CD4-positive, CD25-positive, alpha-beta regulatory T cell (primary cell): ENCODE data around the gene MZF1. TPM values are rescaled to one million over a fixed set of nuclear protein-coding genes. Genes with fewer than 3 reads are reported as not detected.
"Not testable (repeated sequence)": the region's sequence is repeated elsewhere in the genome, so short reads cannot be mapped to it uniquely, and the experiment has no call there.

Experiments used
- ATAC-seq, 2 donors: fragments of 150-1000 bp; cut with Tn5 transposase; one replicate each; pipeline ENCODE4 v1.10.0; 2021; ENCODE audit warnings: low read depth in 2 of 2, moderate number of reproducible peaks in 2 of 2, moderate library complexity in 1 of 2
- DNase-seq, 3 donors: peaks; one replicate each; pipeline versions ENCODE4 v3.0.0 to v3.0.0-alpha.2; 2012 to 2022; ENCODE audit warnings: mixed read lengths in 1 of 3
- H3K27ac ChIP-seq: one replicate; pipeline ENCODE4 v1.7.0; 2013; ENCODE audit warnings: mild to moderate bottlenecking, low read length; ENCODE audit not compliant: insufficient read depth, poor library complexity, severe bottlenecking
- H3K27me3 ChIP-seq: one replicate; pipeline ENCODE4 v1.7.0; 2013; ENCODE audit warnings: low read length; ENCODE audit not compliant: control insufficient read depth, insufficient read depth
- H3K36me3 ChIP-seq: one replicate; pipeline ENCODE4 v1.7.0; 2013; ENCODE audit warnings: mild to moderate bottlenecking, low read length, moderate library complexity; ENCODE audit not compliant: control insufficient read depth, insufficient read depth
- H3K4me1 ChIP-seq: 2 replicates; pipeline ENCODE4 v1.7.0; 2013; ENCODE audit warnings: mild to moderate bottlenecking, low read length; ENCODE audit not compliant: insufficient read depth, control insufficient read depth, poor library complexity, severe bottlenecking
- H3K4me3 ChIP-seq: one replicate; pipeline ENCODE4 v1.7.0; 2013; ENCODE audit warnings: low read depth, mild to moderate bottlenecking, low read length, moderate library complexity
- H3K9me3 ChIP-seq, 2 experiments: 1 replicate in 1 of 2; 2 replicates in 1 of 2; pipeline ENCODE4 v1.7.0; 2013; ENCODE audit warnings: low read length in 2 of 2, mild to moderate bottlenecking in 1 of 2, moderate library complexity in 1 of 2; ENCODE audit not compliant: control insufficient read depth in 2 of 2
- H3K27ac Mint-ChIP-seq, 3 donors: one replicate each; pipeline ENCODE4 v1.8.0; 2020 to 2022; ENCODE audit warnings: mild to moderate bottlenecking in 3 of 3, mixed read lengths in 3 of 3, moderate library complexity in 2 of 3
- H3K27me3 Mint-ChIP-seq: one replicate; pipeline ENCODE4 v1.8.0; 2022; ENCODE audit warnings: mild to moderate bottlenecking, mixed read lengths
- H3K36me3 Mint-ChIP-seq: one replicate; pipeline ENCODE4 v1.8.0; 2020; ENCODE audit warnings: mixed read lengths
- H3K4me1 Mint-ChIP-seq, 4 donors: one replicate each; pipeline ENCODE4 v1.8.0; 2020 to 2022; ENCODE audit warnings: mixed read lengths in 4 of 4, mild to moderate bottlenecking in 1 of 4
- H3K4me3 Mint-ChIP-seq, 4 donors: one replicate each; pipeline ENCODE4 v1.8.0; 2020 to 2022; ENCODE audit warnings: mild to moderate bottlenecking in 4 of 4, mixed read lengths in 4 of 4, moderate library complexity in 3 of 4
- H3K9me3 Mint-ChIP-seq, 7 donors: one replicate each; pipeline ENCODE4 v1.8.0; 2020 to 2022; ENCODE audit warnings: mixed read lengths in 7 of 7, mild to moderate bottlenecking in 3 of 7, moderate library complexity in 2 of 7
- polyA plus RNA-seq, 4 donors: library from polyadenylated mRNA; unstranded; fragments of 300-500 nt; fragmentation: Illumina TruSeq; gene quantifications; one replicate each; pipeline ENCODE4 v1.2.3, GENCODE V29; 2021
- total RNA-seq: library from RNA; stranded (reverse); gene quantifications from one replicate; pipeline ENCODE4 v1.2.3, GENCODE V29; 2022

The MZF1 gene
- total RNA-seq (15.6 TPM), polyA plus RNA-seq (1 to 10 TPM; 7.4 to 8.9 (median 7.9) TPM)

- peak; percentile 100 for DNase-seq
- H3K36me3 Mint-ChIP-seq, result peaks cover 6% of the 10 kb centered on the region
- H3K36me3 ChIP-seq, result no peaks in the 10 kb centered on the region
- peak within 1 kb of the TSS; percentile 99 to 100 (median 100) for H3K27ac Mint-ChIP-seq
- H3K27me3 Mint-ChIP-seq, result peaks cover 10% of the 10 kb centered on the region
- H3K27me3 ChIP-seq, result no peaks in the 10 kb centered on the region
- H3K4me1 Mint-ChIP-seq, result peaks cover 0 to 46% (median 25%) of the 10 kb centered on the region in 4 donors
- peak within 1 kb of the TSS; percentile 80 for H3K4me3 ChIP-seq
- H3K27ac ChIP-seq, result peak within 1 kb of the TSS; percentile 100
- no peaks in the 10 kb centered on the region for H3K9me3 ChIP-seq
- peak; percentile 78 to 79 for ATAC-seq
- peaks cover 33% of the 10 kb centered on the region for H3K4me1 ChIP-seq
- H3K4me3 Mint-ChIP-seq, result peak within 1 kb of the TSS; percentile 88 to 100 (median 97)
- H3K9me3 Mint-ChIP-seq, result no peaks in the 10 kb centered on the region
Observed at GRCh38 chr19:58572818-58573657, at the start of gene MZF1. TSS of gene MZF1 (minus strand) at chr19:58573335. CDS start at chr19:58571389, 1,946 bp downstream.

- not testable (repeated sequence) for H3K27ac Mint-ChIP-seq, H3K9me3 Mint-ChIP-seq, H3K4me1 ChIP-seq, ATAC-seq, H3K27me3 ChIP-seq, H3K4me3 ChIP-seq, H3K27me3 Mint-ChIP-seq, H3K9me3 ChIP-seq, H3K27ac ChIP-seq, H3K4me1 Mint-ChIP-seq, H3K36me3 Mint-ChIP-seq, H3K4me3 Mint-ChIP-seq, H3K36me3 ChIP-seq
- peak in 1 of 3 donors; percentile 24 for DNase-seq
Observed at GRCh38 chr19:58607213-58607612, 34.1 kb upstream of the MZF1 start.

GRCh38 chr19:58606251-58606896, 33.2 kb upstream of the MZF1 start:
- not testable (repeated sequence) for H3K27me3 Mint-ChIP-seq, ATAC-seq, H3K9me3 ChIP-seq, H3K36me3 Mint-ChIP-seq, H3K27ac ChIP-seq, H3K27me3 ChIP-seq, H3K4me1 Mint-ChIP-seq, H3K4me3 Mint-ChIP-seq, H3K27ac Mint-ChIP-seq, DNase-seq, H3K4me3 ChIP-seq, H3K4me1 ChIP-seq, H3K9me3 Mint-ChIP-seq, H3K36me3 ChIP-seq

- DNase-seq (no peak), ATAC-seq (no peak)
- Histone ChIP-seq H3K4me1 (no peaks in the 10 kb centered on the region), H3K9me3 (no peaks in the 10 kb centered on the region), H3K27me3 (no peaks in the 10 kb centered on the region), H3K27ac (no peak overlapping the region), H3K36me3 (peaks cover 5% of the 10 kb centered on the region), H3K4me3 (no peak overlapping the region)
- no peak overlapping the region for H3K4me3 Mint-ChIP-seq
- H3K36me3 Mint-ChIP-seq, result peaks cover 10% of the 10 kb centered on the region
- peaks cover 0 to 1% (median 0%) of the 10 kb centered on the region in 7 donors for H3K9me3 Mint-ChIP-seq
- H3K27me3 Mint-ChIP-seq, result no peaks in the 10 kb centered on the region
- peaks cover 2 to 10% (median 4%) of the 10 kb centered on the region in 4 donors for H3K4me1 Mint-ChIP-seq
- peak overlapping the region in 1 of 3 donors; percentile 17 for H3K27ac Mint-ChIP-seq
Observed at GRCh38 chr19:58586133-58586765, 13.1 kb upstream of the MZF1 start.

GRCh38 chr19:58585442-58586132, 12.5 kb upstream of the MZF1 start:
- Histone ChIP-seq H3K4me3 (no peak overlapping the region), H3K9me3 (no peaks in the 10 kb centered on the region), H3K4me1 (peaks cover 3% of the 10 kb centered on the region), H3K27ac (no peak overlapping the region), H3K36me3 (peaks cover 5% of the 10 kb centered on the region), H3K27me3 (no peaks in the 10 kb centered on the region)
- H3K27me3 Mint-ChIP-seq, result no peaks in the 10 kb centered on the region
- ATAC-seq, result no peak
- peaks cover 12% of the 10 kb centered on the region for H3K36me3 Mint-ChIP-seq
- H3K9me3 Mint-ChIP-seq, result peaks cover 0 to 2% (median 0%) of the 10 kb centered on the region in 7 donors
- no peak for DNase-seq
- H3K27ac Mint-ChIP-seq, result peak overlapping the region in 1 of 3 donors; percentile 79
- no peak overlapping the region for H3K4me3 Mint-ChIP-seq
- peaks cover 5 to 15% (median 8%) of the 10 kb centered on the region in 4 donors for H3K4me1 Mint-ChIP-seq

GRCh38 chr19:58584498-58585441, 11.6 kb upstream of the MZF1 start:
- no peaks in the 10 kb centered on the region for H3K27me3 Mint-ChIP-seq
- peaks cover 12% of the 10 kb centered on the region for H3K36me3 Mint-ChIP-seq
- H3K4me3 ChIP-seq, result no peak overlapping the region
- no peak overlapping the region for H3K4me3 Mint-ChIP-seq
- H3K9me3 Mint-ChIP-seq, result peaks cover 0 to 2% (median 0%) of the 10 kb centered on the region in 7 donors
- H3K4me1 Mint-ChIP-seq, result peaks cover 5 to 15% (median 8%) of the 10 kb centered on the region in 4 donors
- no peak for DNase-seq
- no peak for ATAC-seq
- no peaks in the 10 kb centered on the region for H3K27me3 ChIP-seq
- peak overlapping the region in 1 of 3 donors; percentile 79 for H3K27ac Mint-ChIP-seq
- H3K36me3 ChIP-seq, result peaks cover 5% of the 10 kb centered on the region
- no peaks in the 10 kb centered on the region for H3K9me3 ChIP-seq
- peaks cover 3% of the 10 kb centered on the region for H3K4me1 ChIP-seq
- H3K27ac ChIP-seq, result no peak overlapping the region
